Thyroid gland (tissue), 4 donors: ENCODE measurements around the gene UCHL5. TPM values are rescaled to one million over a fixed set of nuclear protein-coding genes. Genes with fewer than 3 reads are reported as not detected.
"Not testable (repeated sequence)": the region's sequence is repeated elsewhere in the genome, so short reads cannot be mapped to it uniquely, and the experiment has no call there.

ENCODE experiments used
- DNase-seq, 2 donors: peaks; one replicate each; pipeline ENCODE4 v3.0.0-alpha.2; 2019
- H3K27ac ChIP-seq, 3 donors: fragments of 200-600 bp; sonication (generic); 1 replicate in 2 of 3; 2 replicates in 1 of 3; pipeline ENCODE4 v1.5.1; 2016 to 2019; ENCODE audit warnings: mild to moderate bottlenecking in 1 of 3, moderate library complexity in 1 of 3
- H3K27me3 ChIP-seq: fragments of 200-600 bp; sonication (generic); one replicate; pipeline ENCODE4 v1.5.1; 2019
- H3K36me3 ChIP-seq, 2 donors: fragments of 200-600 bp; sonication (generic); one replicate each; pipeline ENCODE4 v1.5.1; 2016 to 2019
- H3K4me1 ChIP-seq, 2 donors: fragments of 200-600 bp; sonication (generic); one replicate each; pipeline ENCODE4 v1.5.1; 2017 to 2019
- H3K4me3 ChIP-seq, 3 donors: fragments of 200-600 bp; sonication (generic); replicated peaks in 1 of 3; 1 replicate in 2 of 3; 2 replicates in 1 of 3; pipeline ENCODE4 v1.5.1; 2016; ENCODE audit warnings: mild to moderate bottlenecking in 1 of 3
- H3K9me3 ChIP-seq: fragments of 200-600 bp; sonication (generic); one replicate; pipeline ENCODE4 v1.5.1; 2017
- POLR2A ChIP-seq, 2 donors: fragments of 450-650 bp; IDR thresholded peaks; one replicate each; pipeline ENCODE4 v1.6.1; 2017; ENCODE audit warnings: antibody characterized with exemption in 2 of 2, mild to moderate bottlenecking in 2 of 2, moderate library complexity in 1 of 2
- WGBS, 2 donors: methylation state at CpG; one replicate each; pipeline ENCODE4 v1.1.5; 2017; 5-methylcytosine and 5-hydroxymethylcytosine counted together
- intact Hi-C: fragments of 100-400 bp; cut with DNase I; formaldehyde crosslinking; loops from one replicate; pipeline ENCODE4 v1.15.1; 2023
- total RNA-seq, 4 donors: library from RNA; depleted of rRNA; stranded (reverse); fragments of >200 nt; gene quantifications; one replicate each; pipeline ENCODE4 v1.2.3, GENCODE V29; 2016
- TF ChIP-seq, protein P1 (sequence below), 6 experiments: fragments of 200-600 bp in 3 of 6; fragments of 450-650 bp in 3 of 6; sonication (generic) in 3 of 6; IDR thresholded peaks; one replicate each; pipeline ENCODE4 v1.5.1; 2016 to 2019; ENCODE audit warnings: antibody characterized with exemption in 6 of 6, mild to moderate bottlenecking in 2 of 6, inconsistent platforms in 1 of 6, moderate library complexity in 1 of 6

Gene UCHL5
- total RNA-seq, 4 donors from 2014 or later: 24.5 to 31.1 (median 26.2) TPM

DNA sequence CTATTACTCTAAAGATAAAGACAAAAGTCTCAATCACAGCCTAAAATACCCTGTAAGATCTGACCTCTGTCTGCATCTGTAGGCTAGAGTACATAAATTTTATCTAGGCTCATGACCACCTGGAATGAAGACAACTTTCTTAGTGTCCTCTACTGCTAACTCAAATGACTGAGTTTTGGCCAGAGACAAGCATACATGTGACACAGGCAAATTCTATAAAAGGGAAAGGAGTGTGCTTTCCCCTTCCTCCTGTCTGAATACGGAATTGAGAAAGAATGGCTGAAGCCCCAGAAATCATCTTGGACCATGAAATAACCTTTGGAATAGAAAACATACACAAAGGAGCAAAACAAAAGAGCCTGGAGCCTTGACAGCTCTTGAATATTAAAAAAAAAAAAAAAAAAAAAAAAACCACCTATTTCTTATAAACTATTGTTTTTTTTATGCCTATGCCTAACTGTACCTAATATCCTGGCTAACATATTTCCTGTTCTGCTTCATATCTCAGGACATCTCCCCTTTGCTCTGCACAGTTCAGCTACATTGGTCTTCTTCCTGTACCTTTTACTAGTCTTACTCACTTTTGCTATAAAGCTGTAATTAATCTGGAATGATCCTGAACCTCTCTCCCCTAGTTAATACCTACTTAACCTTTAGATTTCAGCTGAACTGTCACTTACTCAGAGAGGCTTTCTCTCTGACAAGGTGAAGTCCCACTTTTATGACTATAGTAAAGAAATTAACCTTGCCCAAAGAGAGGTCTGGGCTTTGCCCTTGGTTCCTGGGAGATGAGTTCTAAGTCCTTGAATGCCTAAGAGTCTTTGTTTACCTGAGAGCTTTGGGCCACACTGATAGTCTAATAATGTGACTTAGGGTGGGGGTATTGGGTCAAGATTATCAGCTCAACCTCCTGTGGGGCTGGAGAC is 16.1 kb downstream of the UCHL5 start:
- 83 to 95% methylated on average over 1 of the region's 1 CpG for WGBS, 2 donors
- H3K4me1 ChIP-seq: no peaks in the 10 kb centered on the region
- TF ChIP-seq POLR2A (IDR thresholded peaks at IDR 0.05): no peak
- TF ChIP-seq, protein P1, sequence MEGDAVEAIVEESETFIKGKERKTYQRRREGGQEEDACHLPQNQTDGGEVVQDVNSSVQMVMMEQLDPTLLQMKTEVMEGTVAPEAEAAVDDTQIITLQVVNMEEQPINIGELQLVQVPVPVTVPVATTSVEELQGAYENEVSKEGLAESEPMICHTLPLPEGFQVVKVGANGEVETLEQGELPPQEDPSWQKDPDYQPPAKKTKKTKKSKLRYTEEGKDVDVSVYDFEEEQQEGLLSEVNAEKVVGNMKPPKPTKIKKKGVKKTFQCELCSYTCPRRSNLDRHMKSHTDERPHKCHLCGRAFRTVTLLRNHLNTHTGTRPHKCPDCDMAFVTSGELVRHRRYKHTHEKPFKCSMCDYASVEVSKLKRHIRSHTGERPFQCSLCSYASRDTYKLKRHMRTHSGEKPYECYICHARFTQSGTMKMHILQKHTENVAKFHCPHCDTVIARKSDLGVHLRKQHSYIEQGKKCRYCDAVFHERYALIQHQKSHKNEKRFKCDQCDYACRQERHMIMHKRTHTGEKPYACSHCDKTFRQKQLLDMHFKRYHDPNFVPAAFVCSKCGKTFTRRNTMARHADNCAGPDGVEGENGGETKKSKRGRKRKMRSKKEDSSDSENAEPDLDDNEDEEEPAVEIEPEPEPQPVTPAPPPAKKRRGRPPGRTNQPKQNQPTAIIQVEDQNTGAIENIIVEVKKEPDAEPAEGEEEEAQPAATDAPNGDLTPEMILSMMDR (IDR thresholded peaks at IDR 0.05): no peak
- no peak overlapping the region for H3K4me3 ChIP-seq
- no peak overlapping the region for H3K27ac ChIP-seq
- no peaks in the 10 kb centered on the region for H3K9me3 ChIP-seq
- intact Hi-C loops: no loop called here
- H3K27me3 ChIP-seq: no peaks in the 10 kb centered on the region
- H3K36me3 ChIP-seq: no peaks in the 10 kb centered on the region
- no peak for DNase-seq

DNA sequence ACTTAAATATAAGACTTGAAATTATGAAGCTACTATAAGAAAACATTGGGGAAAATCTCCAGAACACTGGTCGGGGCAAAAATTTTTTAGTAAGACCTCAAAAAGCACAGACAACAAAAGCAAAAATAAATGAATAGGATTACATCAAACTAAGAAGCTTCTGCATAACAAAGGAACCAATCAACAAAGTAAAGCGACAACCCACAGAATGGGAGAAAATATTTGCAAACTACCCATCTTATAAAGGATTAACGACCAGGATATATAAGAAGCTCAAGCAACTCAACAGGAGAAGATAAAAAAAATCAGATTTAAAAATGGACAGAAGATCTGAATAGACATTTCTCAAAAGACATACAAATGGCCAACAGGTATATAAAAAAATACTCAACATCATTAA is 19.1 kb downstream of the UCHL5 start:
- WGBS, 2 donors: 89 to 90% methylated on average over 3 of the region's 3 CpGs
- Histone ChIP-seq H3K27me3 (no peaks in the 10 kb centered on the region), H3K4me3 (no peak overlapping the region), H3K27ac (no peak overlapping the region), H3K4me1 (no peaks in the 10 kb centered on the region), H3K36me3 (no peaks in the 10 kb centered on the region), H3K9me3 (no peaks in the 10 kb centered on the region)
- TF ChIP-seq, protein P1 (IDR thresholded peaks at IDR 0.05): no peak
- TF ChIP-seq POLR2A (IDR thresholded peaks at IDR 0.05): no peak
- DNase-seq: no peak
- intact Hi-C loops: no loop called here

DNA sequence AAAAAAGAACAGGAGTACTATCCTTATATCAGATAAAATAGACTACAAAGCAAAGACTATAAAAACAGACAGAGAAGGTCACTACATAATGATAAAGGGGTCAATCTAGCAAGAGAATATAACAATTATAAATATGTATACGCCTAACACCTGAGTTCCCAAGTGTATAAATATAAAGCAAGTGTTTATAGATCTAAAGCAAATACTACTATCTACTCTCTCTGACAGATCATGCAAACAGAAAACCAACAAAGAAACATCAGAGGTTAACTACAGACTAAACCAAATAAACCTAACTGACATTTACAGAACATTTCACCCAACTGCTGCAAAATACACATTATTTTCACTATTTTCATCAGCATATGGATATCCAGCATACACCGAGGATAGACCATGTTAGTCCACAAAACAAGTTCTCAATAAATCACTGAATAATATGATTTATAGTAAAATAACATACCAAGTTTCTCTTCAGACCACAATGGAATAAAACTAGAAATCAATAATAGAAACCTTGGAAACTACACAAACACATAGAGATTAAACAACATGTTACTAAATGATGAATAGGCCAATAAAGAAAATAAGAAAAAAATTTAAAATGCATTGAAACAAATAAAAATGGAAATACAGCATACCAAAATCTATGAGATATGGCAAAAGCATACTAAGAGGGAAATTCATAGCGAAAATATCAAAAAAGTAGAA is 22.7 kb downstream of the UCHL5 start:
- no peak for DNase-seq
- H3K27ac ChIP-seq: no peak overlapping the region
- TF ChIP-seq, protein P1 (IDR thresholded peaks at IDR 0.05): no peak
- no peak for TF ChIP-seq POLR2A (IDR thresholded peaks at IDR 0.05)
- H3K9me3 ChIP-seq: no peaks in the 10 kb centered on the region
- 97 to 98% methylated on average over 3 of the region's 3 CpGs for WGBS, 2 donors
- no peak overlapping the region for H3K4me3 ChIP-seq
- H3K27me3 ChIP-seq: no peaks in the 10 kb centered on the region
- no peaks in the 10 kb centered on the region for H3K36me3 ChIP-seq
- intact Hi-C loops: no loop called here
- no peaks in the 10 kb centered on the region for H3K4me1 ChIP-seq

DNA sequence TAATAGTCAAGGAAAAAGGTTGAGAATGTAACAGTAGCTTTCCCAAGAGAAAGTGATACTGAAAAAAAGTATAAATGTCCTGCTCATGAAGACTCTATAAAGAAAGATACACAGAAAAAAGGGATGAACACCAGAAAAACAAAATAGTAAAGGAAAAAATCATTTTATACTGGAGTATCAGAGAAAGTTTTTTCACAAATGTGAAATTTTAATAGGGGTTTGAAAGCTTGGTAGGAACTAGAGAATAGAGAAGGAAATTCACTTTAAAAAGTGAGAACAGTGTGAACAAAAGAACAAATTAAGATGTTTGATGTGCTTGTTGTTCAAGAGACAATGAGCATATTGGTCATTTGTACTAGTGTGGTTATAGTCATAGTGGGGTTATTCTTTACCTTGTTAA is 25.6 kb downstream of the UCHL5 start:
- no peak overlapping the region for H3K4me3 ChIP-seq
- H3K36me3 ChIP-seq: no peaks in the 10 kb centered on the region
- no peaks in the 10 kb centered on the region for H3K9me3 ChIP-seq

DNA sequence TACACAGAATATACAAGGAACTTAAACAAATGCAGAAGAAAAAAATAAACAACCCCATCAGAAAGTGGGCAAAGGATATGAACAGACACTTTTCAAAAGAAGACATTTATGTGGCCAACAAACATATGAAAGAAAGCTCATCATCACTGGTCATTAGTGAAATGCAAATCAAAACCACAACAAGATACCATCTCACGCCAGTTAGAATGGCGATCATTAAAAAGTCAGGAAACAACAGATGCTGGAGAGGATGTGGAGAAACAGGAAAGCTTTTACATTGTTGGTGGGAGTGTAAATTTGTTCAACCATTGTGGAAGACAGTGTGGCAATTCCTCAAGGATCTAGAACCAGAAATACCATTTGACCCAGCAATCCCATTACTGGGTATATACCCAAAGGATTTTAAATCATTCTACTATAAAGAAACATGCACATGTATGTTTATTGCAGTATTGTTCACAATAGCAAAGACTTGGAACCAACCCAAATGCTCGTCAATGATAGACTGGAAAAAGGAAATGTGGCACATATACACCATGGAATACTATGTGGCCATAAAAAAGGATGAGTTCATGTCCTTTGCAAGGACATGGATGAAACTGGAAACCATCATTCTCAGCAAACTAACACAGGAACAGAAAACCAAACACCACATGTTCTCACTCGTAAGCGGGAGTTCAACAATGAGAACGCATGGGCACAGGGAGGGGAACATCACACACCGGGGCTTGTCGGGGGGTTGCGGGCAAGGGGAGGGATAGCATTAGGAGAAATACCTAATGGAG is 26.3 kb downstream of the UCHL5 start:
- DNase-seq, H3K9me3 ChIP-seq, H3K27ac ChIP-seq, H3K36me3 ChIP-seq, intact Hi-C loops, H3K4me3 ChIP-seq, H3K4me1 ChIP-seq, H3K27me3 ChIP-seq: not testable (repeated sequence)
- WGBS, 2 donors: 96 to 97% methylated on average over 9 of the region's 9 CpGs

More for the DNA sequence above, 25.6 kb downstream of the UCHL5 start:
- intact Hi-C loops: no loop called here
- H3K27me3 ChIP-seq: no peaks in the 10 kb centered on the region
- no peak for TF ChIP-seq POLR2A (IDR thresholded peaks at IDR 0.05)
- TF ChIP-seq, protein P1 (IDR thresholded peaks at IDR 0.05): no peak
- H3K4me1 ChIP-seq: no peaks in the 10 kb centered on the region
- H3K27ac ChIP-seq: no peak overlapping the region
- DNase-seq: no peak
